ENCODE measurements around the gene SORCS3. TPM values are rescaled to one million over a fixed set of nuclear protein-coding genes. Genes with fewer than 3 reads are reported as not detected.
A peak's percentile ranks its signal among the peaks of the same experiment; 100 is the strongest.

SORCS3 gene
- total RNA-seq, 2 donors from 2014 or later, result 0.10 TPM; not detected in 1

- DNase-seq (ENCODE audit: low spot score), result peak; percentile 83
- intact Hi-C loops (cut with DNase I), result loop anchor here in 1 of 2 donors (1.0 kb wide), 1 partner anchor 15 kb away; no protein-coding TSS in a partner anchor
Observed at GRCh38 chr10:104642658-104643302, 1.7 kb downstream of the SORCS3 start.

GRCh38 chr10:104643303-104643663, 2.2 kb downstream of the SORCS3 start:
- no peak for DNase-seq (ENCODE audit: low spot score)
- intact Hi-C loops (cut with DNase I), result no loop called here

GRCh38 chr10:104646146-104646545, 5.1 kb downstream of the SORCS3 start:
- no peak for DNase-seq (ENCODE audit: low spot score)
- intact Hi-C loops (cut with DNase I), result no loop called here

GRCh38 chr10:104648421-104648820, 7.3 kb downstream of the SORCS3 start:
- intact Hi-C loops (cut with DNase I), result no loop called here
- DNase-seq (ENCODE audit: low spot score), result no peak

- DNase-seq (ENCODE audit: low spot score), result no peak
- intact Hi-C loops (cut with DNase I), result no loop called here
Observed at GRCh38 chr10:104650072-104650471, 9.0 kb downstream of the SORCS3 start.

GRCh38 chr10:104650635-104651331, 9.7 kb downstream of the SORCS3 start:
- DNase-seq (ENCODE audit: low spot score), result no peak
- intact Hi-C loops (cut with DNase I), result no loop called here

GRCh38 chr10:104657036-104657435, 15.9 kb downstream of the SORCS3 start:
- intact Hi-C loops (cut with DNase I), result loop anchor here in 1 of 2 donors (1.0 kb wide), 1 partner anchor 15 kb away; no protein-coding TSS in a partner anchor
- no peak for DNase-seq (ENCODE audit: low spot score)

- no peak for DNase-seq (ENCODE audit: low spot score)
- intact Hi-C loops (cut with DNase I), result loop anchor here in 1 of 2 donors (1.0 kb wide), 1 partner anchor 15 kb away; no protein-coding TSS in a partner anchor
Observed at GRCh38 chr10:104657457-104657856, 16.4 kb downstream of the SORCS3 start.

GRCh38 chr10:104658067-104658466, 17.0 kb downstream of the SORCS3 start:
- intact Hi-C loops (cut with DNase I), result no loop called here
- DNase-seq (ENCODE audit: low spot score), result no peak

- intact Hi-C loops (cut with DNase I), result no loop called here
- no peak for DNase-seq (ENCODE audit: low spot score)
Observed at GRCh38 chr10:104659809-104660208, 18.7 kb downstream of the SORCS3 start.

- intact Hi-C loops (cut with DNase I), result no loop called here
- DNase-seq (ENCODE audit: low spot score), result no peak
Observed at GRCh38 chr10:104663076-104663475, 22.0 kb downstream of the SORCS3 start.

- intact Hi-C loops (cut with DNase I), result no loop called here
- no peak for DNase-seq (ENCODE audit: low spot score)
Observed at GRCh38 chr10:104663563-104663962, 22.5 kb downstream of the SORCS3 start.

- no peak for DNase-seq (ENCODE audit: low spot score)
- intact Hi-C loops (cut with DNase I), result no loop called here
Observed at GRCh38 chr10:104664205-104664604, 23.1 kb downstream of the SORCS3 start.

- no peak for DNase-seq (ENCODE audit: low spot score)
Observed at GRCh38 chr10:104665174-104665573, 24.1 kb downstream of the SORCS3 start.

GRCh38 chr10:104666106-104666505, 25.0 kb downstream of the SORCS3 start:
- DNase-seq (ENCODE audit: low spot score), result no peak
- intact Hi-C loops (cut with DNase I), result no loop called here

More at GRCh38 chr10:104665174-104665573, 24.1 kb downstream of the SORCS3 start:
- intact Hi-C loops (cut with DNase I), result no loop called here

GRCh38 chr10:104676874-104677273, 35.8 kb downstream of the SORCS3 start:
- DNase-seq (ENCODE audit: low spot score), result no peak

GRCh38 chr10:104678658-104679057, 37.6 kb downstream of the SORCS3 start:
- DNase-seq (ENCODE audit: low spot score), result no peak
- intact Hi-C loops (cut with DNase I), result no loop called here

More at GRCh38 chr10:104676874-104677273, 35.8 kb downstream of the SORCS3 start:
- intact Hi-C loops (cut with DNase I), result no loop called here

GRCh38 chr10:104680467-104681401, 39.6 kb downstream of the SORCS3 start:
- no peak for DNase-seq (ENCODE audit: low spot score)
- intact Hi-C loops (cut with DNase I), result no loop called here

- intact Hi-C loops (cut with DNase I), result no loop called here
- DNase-seq (ENCODE audit: low spot score), result no peak
Observed at GRCh38 chr10:104681485-104681884, 40.4 kb downstream of the SORCS3 start.

- intact Hi-C loops (cut with DNase I), result no loop called here
- no peak for DNase-seq (ENCODE audit: low spot score)
Observed at GRCh38 chr10:104683567-104683966, 42.5 kb downstream of the SORCS3 start.

Measured in posterior vena cava (tissue), 2 donors.